HUDEP-2 (cell line): Measurements from ENCODE around the gene FGG.

Experiments used
- DNase-seq, 76 experiments: peaks; one replicate each; lab custom pipeline; 2025; ENCODE audit not compliant: unreplicated experiment in 76 of 76; lab: John Stamatoyannopoulos, UW

The FGG gene

GRCh38 chr4:154559494-154560418 is 52.7 kb downstream of the FGG start:
- DNase-seq = peak in 18 of 76 experiments; percentile 1 to 32 (median 10)

GRCh38 chr4:154559141-154559493 is 53.3 kb downstream of the FGG start:
- DNase-seq = no peak
